Osteoblast (primary cell): ENCODE data around the gene SORL1. TPM values are rescaled to one million over a fixed set of nuclear protein-coding genes. Genes with fewer than 3 reads are reported as not detected.

Experiments
- DNase-seq: peaks from one replicate; pipeline ENCODE4 v3.0.0; 2011; ENCODE audit warnings: low spot score, mixed read lengths; ENCODE audit not compliant: insufficient read length; ENCODE audit errors: missing footprints
- H2AFZ ChIP-seq: 2 replicates; pipeline ENCODE4 v1.6.0; 2011; ENCODE audit warnings: mild to moderate bottlenecking, low read length
- H3K27ac ChIP-seq: 2 replicates; pipeline ENCODE4 v1.5.1; 2011; ENCODE audit warnings: mild to moderate bottlenecking, low read depth, low read length, moderate library complexity
- H3K27me3 ChIP-seq: 2 replicates; pipeline ENCODE4 v1.6.0; 2012; ENCODE audit warnings: mild to moderate bottlenecking, control low read depth, inconsistent platforms, low read length, moderate library complexity; ENCODE audit not compliant: insufficient read depth
- H3K36me3 ChIP-seq: 2 replicates; pipeline ENCODE4 v1.5.1; 2011; ENCODE audit warnings: mild to moderate bottlenecking, low read length, control low read depth, moderate library complexity; ENCODE audit not compliant: insufficient read depth
- H3K4me1 ChIP-seq: 2 replicates; pipeline ENCODE4 v1.5.1; 2011; ENCODE audit warnings: mild to moderate bottlenecking, low read length, control low read depth, moderate library complexity; ENCODE audit not compliant: insufficient read depth
- H3K4me2 ChIP-seq: 2 replicates; pipeline ENCODE4 v1.6.0; 2011; ENCODE audit warnings: mild to moderate bottlenecking, low read length; ENCODE audit not compliant: insufficient read depth
- H3K4me3 ChIP-seq: fragments of 200-600 bp; sonication (generic); 3 replicates; pipeline ENCODE4 v1.5.1; 2012; ENCODE audit warnings: mild to moderate bottlenecking, low read length, inconsistent platforms; ENCODE audit not compliant: insufficient read depth
- H3K79me2 ChIP-seq: 2 replicates; pipeline ENCODE4 v1.6.0; 2012; ENCODE audit warnings: mild to moderate bottlenecking, low read length, control low read depth, inconsistent platforms; ENCODE audit not compliant: insufficient read depth
- H3K9me3 ChIP-seq: 2 replicates; pipeline ENCODE4 v1.5.1; 2011; ENCODE audit warnings: low read depth, low read length, control low read depth
- H4K20me1 ChIP-seq: 2 replicates; pipeline ENCODE4 v1.6.0; 2012; ENCODE audit warnings: mild to moderate bottlenecking, low read length, control low read depth; ENCODE audit not compliant: insufficient read depth
- CTCF ChIP-seq: IDR thresholded peaks from 2 replicates; pipeline ENCODE4 v1.5.1; 2011; ENCODE audit warnings: mild to moderate bottlenecking, low read depth, low read length, moderate library complexity; ENCODE audit errors: extremely low read depth
- total RNA-seq: library from RNA; depleted of rRNA; stranded (reverse); fragments of >200 nt; gene quantifications from 2 replicates; pipeline ENCODE4 v1.2.3, GENCODE V29; 2012

The SORL1 gene
- total RNA-seq, 1 donor, result 0.36 TPM

DNA sequence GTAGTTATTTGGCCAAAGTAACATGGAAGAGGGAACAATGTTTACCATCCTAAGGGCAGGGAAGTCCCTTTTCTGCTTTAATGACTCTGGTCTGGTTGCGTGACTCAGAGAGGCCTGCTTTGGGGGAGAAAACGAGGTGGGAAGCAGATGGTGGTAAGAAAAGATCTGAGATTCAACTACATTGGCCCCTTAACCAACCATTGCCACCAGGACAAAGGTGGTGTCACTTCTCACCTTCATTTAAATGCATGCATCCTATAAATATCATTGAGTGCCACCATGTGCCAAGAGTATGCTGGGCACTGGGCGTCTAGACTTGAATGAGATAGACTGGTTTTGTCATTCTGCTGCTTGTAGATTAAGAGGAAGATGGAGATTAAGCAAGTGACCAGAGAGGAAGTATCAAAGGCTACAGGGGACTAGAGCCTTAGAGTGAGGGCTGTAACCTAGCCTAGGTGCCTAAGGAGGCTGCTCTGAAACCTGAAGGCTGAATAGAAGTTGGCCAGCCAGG is 3.6 kb upstream of the SORL1 start:
- Histone ChIP-seq H3K4me3 (no peak overlapping the region), H3K4me2 (no peak overlapping the region), H3K9me3 (no peaks in the 10 kb centered on the region), H4K20me1 (no peaks in the 10 kb centered on the region), H3K27ac (no peak overlapping the region), H3K79me2 (no peaks in the 10 kb centered on the region), H2AFZ (no peak overlapping the region), H3K4me1 (peaks cover 4% of the 10 kb centered on the region), H3K36me3 (no peaks in the 10 kb centered on the region), H3K27me3 (peaks cover 43% of the 10 kb centered on the region)
- DNase-seq, result no peak
- TF ChIP-seq CTCF, result no peak

DNA sequence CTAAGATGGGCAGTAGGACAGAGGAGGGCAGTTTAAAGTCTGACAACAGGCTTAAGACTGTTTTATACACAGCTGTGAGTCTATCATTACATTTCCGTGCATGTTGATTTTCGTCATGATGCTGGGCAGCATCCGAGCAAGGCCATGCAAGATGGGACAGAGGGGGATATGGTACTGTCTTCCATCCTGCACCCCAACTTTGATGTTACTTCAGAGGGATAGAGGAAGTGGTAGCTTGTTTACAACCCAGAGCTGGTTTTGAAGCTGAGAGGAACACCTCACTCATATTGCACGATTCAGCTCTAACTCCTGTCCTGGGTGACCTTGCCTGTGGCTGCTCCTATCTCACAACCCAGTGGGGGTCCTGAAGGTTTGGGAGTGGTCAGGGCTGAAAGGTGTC is 3.0 kb upstream of the SORL1 start:
- Histone ChIP-seq H2AFZ (no peak overlapping the region), H3K27ac (no peak overlapping the region), H4K20me1 (no peaks in the 10 kb centered on the region), H3K4me1 (peaks cover 4% of the 10 kb centered on the region), H3K4me2 (no peak overlapping the region), H3K4me3 (no peak overlapping the region), H3K27me3 (peaks cover 45% of the 10 kb centered on the region), H3K79me2 (no peaks in the 10 kb centered on the region), H3K9me3 (no peaks in the 10 kb centered on the region), H3K36me3 (no peaks in the 10 kb centered on the region)
- no peak for TF ChIP-seq CTCF
- no peak for DNase-seq

DNA sequence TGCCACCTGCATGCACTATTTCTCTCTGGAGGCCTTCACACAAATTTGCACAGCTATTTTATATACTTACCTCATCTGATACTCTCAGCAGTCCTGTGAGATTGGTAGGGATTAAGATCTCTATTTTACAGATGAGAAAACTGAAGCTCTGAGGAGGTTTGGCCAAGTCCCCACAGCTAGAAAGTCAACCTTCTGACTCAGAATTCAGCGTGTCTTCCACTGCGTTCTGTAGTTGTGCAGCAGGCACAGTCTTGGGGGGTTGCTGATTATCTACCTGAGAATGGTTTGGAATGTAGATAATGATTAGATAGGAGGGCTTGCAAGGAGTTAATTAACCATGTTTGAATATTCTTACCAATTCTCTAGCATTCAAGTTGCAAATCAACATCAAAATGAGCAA is 2.5 kb upstream of the SORL1 start:
- Histone ChIP-seq H3K36me3 (no peaks in the 10 kb centered on the region), H3K4me3 (no peak overlapping the region), H3K4me1 (peaks cover 4% of the 10 kb centered on the region), H3K27ac (no peak overlapping the region), H4K20me1 (no peaks in the 10 kb centered on the region), H3K4me2 (no peak overlapping the region), H2AFZ (no peak overlapping the region), H3K27me3 (peaks cover 45% of the 10 kb centered on the region), H3K79me2 (no peaks in the 10 kb centered on the region), H3K9me3 (no peaks in the 10 kb centered on the region)
- no peak for DNase-seq
- TF ChIP-seq CTCF, result no peak

DNA sequence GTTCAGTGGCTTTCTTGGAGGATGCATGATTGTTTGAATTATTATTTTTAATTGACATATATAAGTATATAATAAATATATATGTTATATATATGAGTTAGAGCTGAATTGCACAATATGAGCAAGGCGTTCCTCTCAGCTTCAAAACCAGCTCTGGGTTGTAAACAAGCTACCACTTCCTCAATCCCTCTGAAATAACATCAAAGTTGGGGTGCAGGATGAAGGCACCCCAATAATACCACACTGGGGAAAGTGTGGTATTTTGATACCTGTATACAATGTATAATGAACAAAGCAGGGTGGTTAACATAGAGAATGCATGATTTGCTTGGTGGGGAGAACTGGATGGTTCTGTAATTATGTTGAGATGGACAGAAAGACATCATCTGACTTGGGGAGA is 1.7 kb upstream of the SORL1 start:
- Histone ChIP-seq H2AFZ (no peak overlapping the region), H3K4me1 (peaks cover 4% of the 10 kb centered on the region), H3K4me2 (no peak overlapping the region), H4K20me1 (no peaks in the 10 kb centered on the region), H3K79me2 (no peaks in the 10 kb centered on the region), H3K27ac (no peak overlapping the region), H3K4me3 (no peak overlapping the region), H3K36me3 (no peaks in the 10 kb centered on the region), H3K9me3 (no peaks in the 10 kb centered on the region), H3K27me3 (peaks cover 53% of the 10 kb centered on the region)
- TF ChIP-seq CTCF, result no peak
- no peak for DNase-seq
